GM18870 (cell line): ENCODE results near the gene RNF148.

ENCODE experiments used
- ATAC-seq: cut with Tn5 transposase; IDR thresholded peaks from one replicate; pipeline ENCODE4 v1.9.1; 2021; ENCODE audit warnings: moderate library complexity; ENCODE audit not compliant: unreplicated experiment

RNF148 gene, protein sequence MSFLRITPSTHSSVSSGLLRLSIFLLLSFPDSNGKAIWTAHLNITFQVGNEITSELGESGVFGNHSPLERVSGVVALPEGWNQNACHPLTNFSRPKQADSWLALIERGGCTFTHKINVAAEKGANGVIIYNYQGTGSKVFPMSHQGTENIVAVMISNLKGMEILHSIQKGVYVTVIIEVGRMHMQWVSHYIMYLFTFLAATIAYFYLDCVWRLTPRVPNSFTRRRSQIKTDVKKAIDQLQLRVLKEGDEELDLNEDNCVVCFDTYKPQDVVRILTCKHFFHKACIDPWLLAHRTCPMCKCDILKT

DNA sequence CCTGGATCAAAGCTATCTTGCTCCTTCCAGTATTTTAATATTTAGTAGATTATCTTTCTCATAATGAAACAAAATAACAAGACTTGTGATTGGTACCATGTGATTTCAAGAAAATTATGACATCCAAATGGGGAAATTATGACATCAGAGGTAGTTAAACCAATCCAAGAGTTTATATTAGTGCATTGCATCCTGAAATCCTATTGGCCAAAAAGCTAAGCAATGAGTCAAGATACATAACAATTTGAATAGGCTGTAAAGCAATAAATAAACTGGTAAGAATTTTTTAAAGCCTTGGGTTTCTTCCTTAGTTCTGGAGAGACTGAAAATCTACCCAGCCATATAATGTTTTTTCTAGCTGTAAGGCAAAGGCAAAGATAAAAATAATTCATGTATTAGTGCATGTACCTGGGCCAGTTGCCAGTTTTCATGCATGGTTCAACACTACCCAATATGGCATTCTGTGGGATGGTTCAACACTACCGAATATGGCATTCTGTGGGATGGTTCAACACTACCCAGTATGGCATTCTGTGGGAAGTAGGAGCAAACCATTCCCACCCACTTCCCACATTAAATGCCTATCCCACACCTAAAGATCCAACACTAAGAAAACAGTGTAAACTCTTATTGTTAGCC is at the start of gene RNF148:
Gene RNF148 (minus strand): TSS at position 51 of the 639 bp plus-strand sequence. CDS start 172 bp downstream, outside the sequence.
- no peak for ATAC-seq

DNA sequence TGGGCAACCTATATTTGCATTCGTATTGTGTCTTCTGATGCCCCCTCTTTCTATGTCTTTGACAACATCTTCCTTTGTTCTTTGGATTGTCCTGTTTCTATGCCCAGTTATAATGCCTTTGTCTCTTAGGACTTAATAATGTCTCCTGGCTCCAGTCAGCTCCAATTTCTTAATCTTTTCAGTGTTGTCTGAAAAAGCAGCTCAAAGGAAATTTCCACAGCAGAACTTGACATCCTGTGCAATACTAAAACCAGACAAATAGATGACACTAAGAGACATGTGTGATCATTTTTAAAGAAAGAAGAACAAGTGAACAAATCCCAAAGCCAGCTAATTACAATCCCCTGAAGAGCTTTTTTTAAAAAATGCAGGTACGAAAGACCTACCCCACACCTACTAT is 47.7 kb upstream of the RNF148 start:
- no peak for ATAC-seq

DNA sequence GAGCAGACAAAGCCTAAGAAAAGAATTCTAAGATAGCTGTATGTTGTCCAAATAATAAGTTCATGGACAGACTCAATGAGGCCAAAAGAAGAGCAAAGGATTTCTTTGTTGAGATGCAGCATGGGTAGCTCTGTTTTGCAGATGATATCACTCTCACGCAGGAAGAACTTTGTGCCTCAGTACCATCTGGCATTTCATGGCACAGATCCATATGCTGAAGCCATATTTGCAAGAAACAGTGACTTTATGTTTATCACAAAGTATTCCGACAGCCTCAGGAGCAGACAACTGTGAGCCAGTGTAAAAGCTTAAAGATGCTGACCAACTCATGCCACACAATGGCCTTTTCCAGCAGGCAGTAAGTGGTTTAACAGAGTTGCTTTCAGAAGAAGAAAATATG is 45.5 kb upstream of the RNF148 start:
- no peak for ATAC-seq

DNA sequence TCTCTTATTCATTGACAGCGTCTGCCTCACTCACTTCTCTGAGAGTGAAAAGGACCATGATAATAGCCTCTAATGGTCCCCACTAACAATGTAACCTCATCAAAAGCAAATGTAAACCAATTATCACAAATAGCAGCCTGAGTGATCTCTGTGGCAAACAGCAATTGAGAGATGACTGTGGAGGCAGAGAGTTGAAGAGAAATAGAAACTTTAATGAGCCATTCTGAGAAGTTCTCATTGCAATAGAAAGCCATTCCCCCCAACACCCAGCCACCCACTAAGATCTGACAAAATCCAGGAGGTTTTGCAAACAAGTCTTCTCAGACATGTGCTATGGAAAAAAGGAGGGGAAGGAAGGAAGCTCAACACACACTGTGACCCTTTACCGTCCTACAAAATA is 44.2 kb upstream of the RNF148 start:
- no peak for ATAC-seq

DNA sequence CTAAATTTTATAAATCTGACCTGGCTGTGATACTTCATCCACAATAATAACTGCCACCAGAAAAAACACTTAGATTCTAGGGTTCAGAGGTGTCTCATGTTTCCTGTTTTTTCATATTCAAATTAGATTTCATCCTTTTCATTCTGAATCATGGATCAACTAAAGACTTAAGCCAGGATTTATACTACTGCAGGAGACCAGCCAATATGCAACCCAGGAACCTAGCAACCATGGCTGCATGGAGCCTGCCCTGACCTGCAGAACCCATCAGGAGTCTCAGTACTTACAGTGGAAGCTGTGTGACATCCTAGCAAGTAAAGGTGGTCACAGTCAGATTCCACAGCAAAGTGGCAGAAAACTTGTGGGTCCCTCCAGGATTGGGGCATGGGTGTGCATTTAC is 40.5 kb upstream of the RNF148 start:
- ATAC-seq = no peak

DNA sequence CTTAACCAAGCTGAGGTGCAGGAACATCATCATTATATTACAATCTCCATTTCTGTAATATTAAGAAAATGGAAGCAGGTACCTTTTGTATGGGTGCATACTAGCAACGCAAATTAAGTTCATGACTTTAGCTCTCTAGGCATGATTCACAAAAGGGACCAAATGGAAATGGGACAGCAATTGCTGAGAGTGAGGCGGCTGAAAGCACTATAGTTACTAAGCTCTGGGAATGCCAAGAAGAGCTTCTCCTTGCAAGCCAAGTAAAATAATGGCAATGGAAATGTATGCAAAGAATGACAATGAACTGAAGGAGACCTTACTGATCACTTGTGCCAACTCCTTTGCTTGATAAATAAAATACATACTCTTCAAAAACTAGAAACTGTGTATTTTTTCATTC is 36.2 kb upstream of the RNF148 start:
- ATAC-seq = no peak

DNA sequence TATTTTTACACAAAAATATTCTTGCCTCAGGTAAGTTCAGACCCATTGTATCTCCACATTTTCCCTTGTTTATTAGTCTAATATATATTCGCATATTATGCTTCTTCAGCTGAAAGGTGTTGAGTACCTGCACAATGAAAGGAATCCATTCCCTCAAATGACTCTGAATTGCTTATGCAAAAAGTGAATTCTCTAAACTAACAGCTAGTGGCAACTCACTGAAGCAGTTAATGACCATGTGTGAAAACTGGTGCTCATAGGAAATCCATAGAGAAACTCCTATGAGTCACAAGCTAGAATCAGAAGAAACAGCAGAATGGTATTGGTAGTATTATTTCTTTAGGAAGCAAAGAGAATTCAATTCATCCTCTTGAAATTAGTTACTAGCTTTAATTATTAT is 33.5 kb upstream of the RNF148 start:
- no peak for ATAC-seq

DNA sequence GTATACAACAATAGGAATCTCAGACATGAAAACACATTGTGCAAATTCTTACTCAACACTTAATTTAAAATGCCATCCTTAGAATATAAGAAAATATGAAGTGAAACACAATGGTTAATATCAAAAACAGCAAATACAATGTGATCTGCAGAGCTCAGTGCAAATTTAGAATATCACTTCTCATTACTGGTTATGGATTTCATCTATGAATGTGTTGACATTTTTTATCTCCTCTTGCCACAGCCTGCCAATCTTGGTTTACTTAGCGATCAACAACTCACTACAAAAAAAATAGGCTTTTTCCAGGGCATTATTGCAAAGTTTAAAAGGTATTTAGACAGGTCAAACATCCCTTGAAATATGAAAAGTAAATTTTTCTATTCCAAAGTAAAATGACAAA is 25.0 kb upstream of the RNF148 start:
- ATAC-seq = no peak

DNA sequence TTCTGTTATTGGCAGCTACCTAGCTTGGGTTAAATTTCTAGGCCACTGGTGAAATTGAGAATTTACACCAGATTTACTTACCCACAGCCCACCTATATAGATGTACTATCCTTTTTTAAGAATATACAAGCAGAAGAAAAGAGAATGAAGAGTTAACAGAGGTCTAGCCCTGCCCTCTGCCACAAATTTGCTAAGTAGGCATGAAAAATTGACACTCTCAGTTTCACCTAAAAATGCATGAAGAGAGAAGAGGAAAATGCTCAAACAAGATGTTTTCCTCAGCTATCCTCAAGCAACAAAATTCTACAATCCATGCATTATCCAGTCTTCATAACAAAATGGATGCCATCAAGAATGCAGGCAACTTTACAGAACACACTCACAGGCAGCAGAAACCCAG is 24.6 kb upstream of the RNF148 start:
- no peak for ATAC-seq

DNA sequence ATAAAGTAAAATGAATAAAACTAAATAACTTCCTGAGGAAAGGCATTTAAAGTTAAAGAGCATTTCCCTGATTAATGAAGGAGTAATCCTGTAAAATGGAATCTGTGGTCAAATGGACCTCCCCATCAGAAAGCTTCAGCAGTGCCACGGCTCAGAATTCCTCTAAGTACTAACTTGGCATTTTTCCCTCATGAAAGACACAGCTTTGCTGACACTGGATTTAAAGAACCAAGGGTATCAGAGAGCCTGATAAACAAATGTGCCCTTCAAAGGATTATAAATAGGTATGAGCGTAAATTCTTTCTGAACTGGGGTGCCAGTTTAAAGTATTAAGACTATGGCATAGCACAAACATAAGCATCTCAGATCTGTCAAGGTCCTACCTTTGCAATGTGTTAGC is 24.2 kb upstream of the RNF148 start:
- ATAC-seq = no peak

DNA sequence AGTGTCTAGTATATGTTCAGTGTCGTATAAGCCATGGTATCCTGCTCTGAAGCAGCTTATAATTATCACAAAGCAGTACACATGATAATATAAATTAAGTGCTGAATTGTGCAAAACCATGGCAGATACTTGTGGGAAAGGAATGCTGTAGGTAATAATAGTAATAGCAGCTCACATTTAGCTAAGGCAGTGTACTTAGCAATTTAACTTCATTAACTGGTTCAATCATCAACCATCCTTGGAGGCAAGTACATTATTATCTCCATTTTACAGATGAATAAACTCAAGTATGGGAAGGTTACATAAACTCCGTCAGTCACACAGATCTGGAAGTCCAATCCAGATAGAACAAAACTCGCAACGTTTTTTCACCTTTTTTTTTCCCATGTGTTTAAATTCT is 21.6 kb upstream of the RNF148 start:
- ATAC-seq = no peak

DNA sequence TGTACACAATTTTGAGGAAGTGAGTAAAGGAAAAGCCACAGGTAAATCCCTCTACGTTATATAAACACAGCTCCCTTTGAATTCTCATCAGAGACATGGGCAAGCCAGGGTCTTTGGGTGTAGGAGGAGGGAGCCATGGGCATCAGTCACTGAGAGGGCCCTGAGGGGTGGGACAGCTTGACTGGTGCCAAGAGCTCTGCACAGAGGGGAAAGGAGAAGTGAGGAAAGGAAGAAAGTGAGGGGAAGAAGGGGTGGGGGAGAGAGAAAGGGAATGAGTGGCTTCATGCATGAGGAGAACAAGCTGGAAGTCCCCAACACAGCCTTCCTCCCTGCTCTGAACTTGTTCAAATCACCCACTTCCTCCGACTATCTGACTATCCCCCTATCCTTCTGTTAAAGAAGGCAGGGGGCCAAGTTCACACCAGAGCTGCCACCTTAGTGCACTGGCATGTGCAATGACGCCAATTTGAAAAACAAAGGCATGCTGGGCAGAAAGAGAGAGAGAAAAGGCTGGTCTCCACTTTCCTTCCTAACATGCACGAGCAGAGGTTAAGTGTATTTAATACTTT is 16.4 kb upstream of the RNF148 start:
- no peak for ATAC-seq

DNA sequence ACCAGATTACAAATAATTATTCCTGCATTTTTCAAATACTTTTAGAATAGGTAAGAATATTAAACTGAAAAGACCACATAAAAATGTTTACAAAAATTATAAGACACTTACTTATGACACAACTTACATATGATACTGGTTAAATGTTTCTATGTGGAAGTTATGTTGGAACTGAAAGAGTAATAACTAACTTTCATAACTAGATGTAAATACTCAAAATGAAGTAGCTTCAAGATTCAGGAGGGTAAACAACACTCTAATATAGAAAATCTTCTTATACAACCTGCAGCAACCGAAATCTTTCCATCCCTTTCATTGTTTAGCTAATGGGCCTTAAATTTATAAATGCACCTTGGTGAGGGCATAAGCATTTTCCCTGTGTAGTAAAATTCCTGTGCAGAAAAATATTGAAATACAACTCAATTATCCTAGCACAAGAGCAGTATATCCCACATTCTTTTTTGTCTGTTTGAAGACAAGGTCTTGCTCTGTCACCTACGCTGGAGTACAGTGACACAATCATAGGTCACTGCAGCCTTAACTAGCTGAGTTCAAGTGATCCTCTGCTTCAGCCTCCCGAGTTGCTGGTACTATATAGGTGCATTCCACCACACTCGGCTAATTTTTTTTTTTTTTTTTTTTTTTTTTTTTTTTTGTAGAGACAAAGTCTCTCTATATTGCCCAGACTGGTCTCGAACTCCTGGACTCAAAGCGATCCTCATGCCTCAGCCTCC is 14.8 kb upstream of the RNF148 start:
- ATAC-seq = no peak

DNA sequence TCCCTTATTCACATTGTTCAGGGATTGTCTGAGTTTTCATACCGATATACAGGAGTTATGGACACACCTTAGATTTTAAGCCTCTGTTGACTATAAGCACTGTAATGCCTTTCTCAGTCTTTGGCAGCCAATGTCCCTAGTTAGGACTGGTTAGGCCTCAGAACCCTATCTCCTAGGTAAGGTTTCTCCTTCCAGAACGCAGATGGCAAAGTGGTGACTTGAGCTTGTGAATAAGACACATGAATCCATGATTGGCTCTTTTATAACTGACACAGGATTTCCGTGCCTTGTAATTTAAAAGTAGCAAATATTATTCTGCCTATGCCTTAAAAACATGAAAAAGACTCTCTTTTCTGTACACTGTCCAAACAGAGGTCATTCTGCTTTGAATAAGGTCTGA is 12.5 kb upstream of the RNF148 start:
- ATAC-seq = no peak

DNA sequence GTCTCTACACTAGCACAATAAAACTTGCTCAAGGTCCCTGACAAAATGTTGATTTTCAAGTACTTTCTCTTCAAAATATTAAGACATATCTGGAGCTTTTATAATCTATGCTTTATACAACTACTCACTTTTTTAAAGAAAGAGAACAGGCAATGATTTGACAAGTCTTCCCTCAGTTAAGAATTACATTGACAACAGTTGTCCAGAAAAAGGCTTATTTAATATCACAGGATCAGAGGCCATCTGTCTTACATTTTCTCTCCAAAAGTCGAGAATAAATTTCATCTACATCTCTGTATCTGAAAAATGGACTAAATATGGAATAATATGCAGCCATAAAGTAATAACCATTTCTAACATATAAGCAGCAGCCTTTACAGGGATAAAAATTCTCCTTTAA is 8.2 kb upstream of the RNF148 start:
- ATAC-seq = no peak

DNA sequence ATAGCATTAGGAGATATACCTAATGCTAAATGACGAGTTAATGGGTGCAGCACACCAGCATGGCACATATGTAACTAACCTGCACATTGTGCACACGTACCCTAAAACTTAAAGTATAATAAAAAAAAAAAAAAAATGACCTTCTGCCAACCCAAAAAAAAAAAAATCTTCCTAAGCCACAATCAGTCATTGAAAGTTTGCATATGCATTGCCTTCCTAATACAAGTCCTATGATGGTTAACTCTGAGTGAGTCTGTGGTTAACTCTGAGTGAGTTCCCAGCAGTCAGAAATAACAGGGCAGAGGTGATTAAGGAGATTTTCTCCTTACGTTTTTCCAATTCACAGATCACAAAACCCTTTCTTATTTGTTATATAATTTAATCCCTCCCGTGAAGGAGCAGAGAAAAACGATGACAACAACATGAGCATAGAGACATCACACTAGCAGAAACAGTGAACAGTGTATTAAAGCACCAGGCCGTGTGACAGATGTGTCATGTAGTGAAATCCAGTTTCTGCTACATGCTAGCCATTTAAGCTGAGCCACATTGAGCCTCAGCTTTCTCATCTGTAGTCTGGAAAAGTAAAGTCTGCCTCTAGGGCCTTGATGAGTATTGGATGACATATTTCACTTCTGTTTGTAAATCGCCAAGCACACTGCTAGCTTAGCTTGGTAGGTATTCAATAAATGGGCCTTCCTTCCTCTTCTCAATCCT is 7.4 kb upstream of the RNF148 start:
- ATAC-seq = no peak

DNA sequence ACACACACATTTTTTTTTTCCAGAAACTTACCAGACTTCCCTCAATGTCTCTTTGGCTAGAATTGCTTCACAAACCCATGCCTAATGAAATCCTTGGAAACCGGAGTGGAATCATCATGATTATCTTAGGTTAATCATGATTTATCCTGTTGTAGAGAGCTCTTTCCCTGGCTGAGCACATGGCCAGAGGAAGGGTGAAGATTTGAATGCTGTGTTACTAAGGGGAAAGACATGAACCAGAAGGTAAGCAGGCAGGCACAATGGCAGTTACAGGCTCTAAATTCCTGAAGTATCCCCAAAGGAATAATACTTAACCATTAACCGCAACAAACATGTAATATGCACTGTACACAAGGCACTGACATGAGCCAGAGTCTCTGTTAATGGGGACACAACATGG is 4.1 kb upstream of the RNF148 start:
- no peak for ATAC-seq

DNA sequence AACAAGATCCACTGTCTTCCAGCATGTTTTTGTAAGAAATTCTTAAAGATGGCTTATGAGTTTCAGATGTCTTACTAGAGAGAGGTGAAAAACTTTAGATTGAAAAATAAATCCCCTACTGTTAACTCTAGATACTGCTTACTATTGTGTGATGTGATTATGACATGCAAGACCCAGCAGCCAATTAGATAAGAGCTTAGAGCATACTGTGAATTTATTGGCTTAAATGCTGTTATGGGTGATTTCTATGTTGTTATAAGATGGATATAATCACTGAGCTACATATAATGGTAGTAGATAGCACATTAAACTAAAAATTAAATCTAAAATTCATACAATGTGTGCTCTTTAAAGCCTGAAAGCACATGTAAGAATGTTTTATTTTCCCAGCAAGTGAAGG is 3.7 kb downstream of the RNF148 start, which contains the start of gene RNF133:
Gene RNF133 (minus strand): TSS at position 101 of the 400 bp plus-strand sequence. CDS start 199 bp downstream, outside the sequence.
- no peak for ATAC-seq

DNA sequence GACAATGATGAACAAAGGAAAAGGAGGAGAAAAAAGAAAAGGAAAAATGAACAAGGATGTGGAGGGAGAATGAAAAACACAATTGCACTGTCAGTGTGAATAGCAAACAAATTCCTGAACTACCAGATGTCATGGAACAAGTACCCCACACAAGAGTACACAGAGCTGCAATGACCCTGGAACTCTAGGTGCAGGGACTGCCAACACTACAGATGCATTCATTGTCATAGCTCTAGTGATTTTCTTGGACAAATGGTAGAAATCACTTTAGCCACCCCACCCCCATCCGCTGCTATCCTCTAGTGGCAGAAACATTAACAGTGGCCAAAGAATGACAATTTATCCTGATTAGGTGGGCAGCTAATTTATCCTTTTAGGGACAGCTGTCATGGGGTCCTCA is 6.9 kb downstream of the RNF148 start:
- ATAC-seq = no peak

DNA sequence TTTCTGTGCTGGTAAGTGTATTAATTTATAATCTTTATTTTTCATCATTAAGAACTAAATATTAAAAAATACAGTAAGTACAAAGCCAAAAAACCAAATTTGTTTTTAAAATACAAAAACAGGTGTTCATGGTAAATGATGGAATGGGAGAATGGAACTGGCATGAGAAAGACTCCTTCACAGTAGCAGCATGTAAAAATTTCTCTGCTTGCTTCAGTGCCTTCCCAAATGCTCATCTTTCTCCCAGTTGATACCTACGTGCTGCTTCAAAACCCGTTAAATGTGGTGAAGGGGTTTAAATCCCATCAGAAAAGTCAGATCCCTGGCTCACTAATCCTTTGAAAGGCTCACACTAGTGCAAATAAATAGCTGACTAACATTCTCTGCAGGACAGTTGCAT is 8.0 kb downstream of the RNF148 start:
- ATAC-seq = no peak

DNA sequence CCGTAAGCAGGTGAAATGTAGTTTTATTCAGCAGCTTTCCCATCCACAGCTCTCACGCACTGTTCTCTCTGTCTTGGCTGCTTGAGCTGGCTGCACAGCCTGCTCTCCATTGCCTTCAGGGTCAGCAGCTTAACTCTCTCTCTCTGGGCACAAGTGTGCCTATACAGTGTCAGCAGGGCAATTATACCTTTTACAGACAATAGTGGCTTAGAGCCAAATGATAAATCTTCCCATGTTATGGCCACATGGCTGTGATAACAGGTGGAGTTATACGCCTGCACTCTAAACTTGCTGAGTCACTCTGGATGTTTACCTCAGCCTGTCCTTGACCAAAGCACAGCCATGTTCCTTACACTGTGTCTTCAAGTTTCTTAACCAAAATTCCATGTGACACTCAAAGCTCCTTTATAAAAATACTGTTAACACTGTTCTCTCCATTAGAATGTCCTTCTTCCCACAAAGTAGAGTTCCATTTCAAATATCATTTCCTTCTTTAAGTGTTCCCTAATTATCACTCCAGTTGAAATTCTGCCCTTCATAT is 9.9 kb downstream of the RNF148 start:
- no peak for ATAC-seq
